Choroid plexus epithelial cell (primary cell): Measurements from ENCODE around the gene ZNF445.
"Not testable (repeated sequence)": the region's sequence is repeated elsewhere in the genome, so short reads cannot be mapped to it uniquely, and the experiment has no call there.

Experiments
- DNase-seq: peaks from one replicate; pipeline ENCODE4 v3.0.0-alpha.2; 2010; ENCODE audit warnings: low read depth
- H3K4me3 ChIP-seq: 2 replicates; pipeline ENCODE4 v1.5.1; 2011; ENCODE audit warnings: low read depth, mild to moderate bottlenecking, control low read depth, low read length, moderate library complexity
- TF ChIP-seq, protein P1 (sequence below): conservative IDR thresholded peaks from 2 replicates; pipeline ENCODE4 v1.5.1; 2011; ENCODE audit warnings: low read depth, mild to moderate bottlenecking, control low read depth, inconsistent platforms, low read length, moderate library complexity

ZNF445 gene

DNA sequence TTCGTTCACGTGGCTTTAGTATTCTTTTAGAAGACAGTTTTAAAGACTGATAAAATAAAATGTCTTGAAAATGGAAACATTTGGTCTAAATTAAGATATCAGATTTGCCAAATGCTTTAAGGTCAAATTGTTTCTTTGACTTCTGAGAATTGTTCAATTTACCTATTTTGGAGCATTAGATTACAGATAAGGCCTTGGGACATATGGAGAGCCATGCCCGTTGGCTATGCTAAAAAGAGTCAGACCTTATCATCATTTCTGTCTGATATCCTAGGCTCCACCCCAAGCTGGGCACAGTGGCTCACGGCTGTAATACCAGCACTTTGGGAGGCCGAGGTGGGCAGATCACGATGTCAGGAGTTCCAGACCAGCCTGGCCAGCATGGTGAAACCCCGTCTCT is 13.0 kb downstream of the ZNF445 start:
- H3K4me3 ChIP-seq: no peak overlapping the region
- TF ChIP-seq, protein P1, sequence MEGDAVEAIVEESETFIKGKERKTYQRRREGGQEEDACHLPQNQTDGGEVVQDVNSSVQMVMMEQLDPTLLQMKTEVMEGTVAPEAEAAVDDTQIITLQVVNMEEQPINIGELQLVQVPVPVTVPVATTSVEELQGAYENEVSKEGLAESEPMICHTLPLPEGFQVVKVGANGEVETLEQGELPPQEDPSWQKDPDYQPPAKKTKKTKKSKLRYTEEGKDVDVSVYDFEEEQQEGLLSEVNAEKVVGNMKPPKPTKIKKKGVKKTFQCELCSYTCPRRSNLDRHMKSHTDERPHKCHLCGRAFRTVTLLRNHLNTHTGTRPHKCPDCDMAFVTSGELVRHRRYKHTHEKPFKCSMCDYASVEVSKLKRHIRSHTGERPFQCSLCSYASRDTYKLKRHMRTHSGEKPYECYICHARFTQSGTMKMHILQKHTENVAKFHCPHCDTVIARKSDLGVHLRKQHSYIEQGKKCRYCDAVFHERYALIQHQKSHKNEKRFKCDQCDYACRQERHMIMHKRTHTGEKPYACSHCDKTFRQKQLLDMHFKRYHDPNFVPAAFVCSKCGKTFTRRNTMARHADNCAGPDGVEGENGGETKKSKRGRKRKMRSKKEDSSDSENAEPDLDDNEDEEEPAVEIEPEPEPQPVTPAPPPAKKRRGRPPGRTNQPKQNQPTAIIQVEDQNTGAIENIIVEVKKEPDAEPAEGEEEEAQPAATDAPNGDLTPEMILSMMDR: no peak
- DNase-seq: no peak

- H3K4me3 ChIP-seq, DNase-seq: not testable (repeated sequence)
Measured at GRCh38 chr3:44460050-44460449, 17.4 kb downstream of the ZNF445 start.

- no peak overlapping the region for H3K4me3 ChIP-seq
- TF ChIP-seq, protein P1: no peak
- no peak for DNase-seq
Measured at GRCh38 chr3:44455318-44455717, 22.2 kb downstream of the ZNF445 start.

- no peak for DNase-seq
- TF ChIP-seq, protein P1: no peak
- H3K4me3 ChIP-seq: no peak overlapping the region
Measured at GRCh38 chr3:44454258-44454657, 23.2 kb downstream of the ZNF445 start.

DNA sequence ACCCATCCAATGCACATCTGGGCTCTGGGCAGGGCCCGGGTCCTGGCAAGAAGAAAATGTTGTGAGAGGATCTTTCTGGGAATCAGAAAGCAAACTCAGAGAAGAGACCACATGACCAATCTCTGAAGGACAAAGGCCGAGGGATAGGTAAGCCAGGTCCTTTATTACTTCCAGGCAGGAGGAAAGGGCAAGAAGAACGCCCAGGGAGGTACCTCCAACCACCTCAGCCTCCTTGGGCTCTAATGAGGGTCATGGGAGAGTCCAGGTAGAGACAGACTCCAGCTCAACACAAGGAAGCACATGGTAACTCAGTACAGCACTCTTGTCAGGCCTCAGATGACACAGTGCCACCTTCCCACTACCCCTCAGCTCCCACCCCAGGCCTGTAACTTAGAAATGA is 26.0 kb downstream of the ZNF445 start:
- TF ChIP-seq, protein P1: no peak
- no peak for DNase-seq
- no peak overlapping the region for H3K4me3 ChIP-seq

- no peak overlapping the region for H3K4me3 ChIP-seq
- DNase-seq: no peak
- TF ChIP-seq, protein P1: no peak
Measured at GRCh38 chr3:44446929-44447328, 30.5 kb downstream of the ZNF445 start.

DNA sequence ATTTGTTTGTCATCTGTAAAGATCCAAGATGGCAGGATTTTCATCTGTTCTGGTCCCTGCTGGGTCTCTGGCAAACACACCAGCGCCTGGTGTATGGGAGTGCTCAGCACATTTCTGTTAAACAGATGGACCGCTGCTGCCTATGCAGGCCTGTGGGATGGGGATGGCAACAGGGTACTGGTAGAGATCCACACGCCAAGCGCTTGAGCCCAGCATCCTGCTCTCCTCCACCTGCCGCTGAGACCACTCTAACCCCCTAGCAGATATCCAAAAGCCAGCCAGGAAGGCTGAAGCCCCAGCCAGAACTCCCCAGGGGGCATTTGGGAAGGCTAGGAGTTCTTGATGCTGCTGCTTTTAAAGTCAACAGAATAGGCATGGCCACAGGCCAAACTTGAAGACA is 31.7 kb downstream of the ZNF445 start:
- DNase-seq: no peak
- TF ChIP-seq, protein P1: no peak
- no peak overlapping the region for H3K4me3 ChIP-seq
